ENCODE measurements around the gene GIGYF1.

GRCh38 chr7:100677308-100678267, 16.5 kb downstream of the GIGYF1 start:
- no peak for TF ChIP-seq CTCF (IDR thresholded peaks at IDR 0.05; ENCODE audit: control extremely low read depth in 1 of 3, insufficient read depth in 1 of 3, low read depth in 1 of 3, low read length in 3 of 3)
- TF ChIP-seq NRF1 (IDR thresholded peaks at IDR 0.05; ENCODE audit: low read depth, low read length), result no peak

Measured in H1 (cell line).